HT-29 (cell line): Measurements from ENCODE around the gene FAM114A1. TPM values are rescaled to one million over a fixed set of nuclear protein-coding genes. Genes with fewer than 3 reads are reported as not detected.

Source experiments
- small RNA-seq: library from RNA; depleted of rRNA; stranded (forward); fragments of <200 nt; gene quantifications from one replicate; pipeline ENCODE3, GENCODE V24; 2014
- total RNA-seq: library from RNA; depleted of rRNA; stranded (reverse); fragments of >200 nt; shearing (Covaris generic); gene quantifications from 2 replicates; pipeline ENCODE4 v1.2.3, GENCODE V29; 2014; rRNA removed

FAM114A1 gene
- total RNA-seq, 1 experiment from 2014 or later: 6.2 TPM

Small RNA genes within 50 kb of the gene (small RNA-seq; reads per million reads assigned to genes)
- gene MIR574: not detected

Other genes with a start within 250 kb of the FAM114A1 start
- gene KLF3, start 203.6 kb upstream of the FAM114A1 start, total RNA-seq: 74.3 and 76.6 TPM in 2 replicates
- gene TLR10, start 84.8 kb upstream of the FAM114A1 start, total RNA-seq: not detected in 2 replicates
- not detected in 2 replicates for gene TLR1, start 63.0 kb upstream of the FAM114A1 start, total RNA-seq
- gene TLR6, start 11.0 kb upstream of the FAM114A1 start, total RNA-seq: 0.15 and 0.34 TPM in 2 replicates
- not detected in 2 replicates for gene TMEM156, start 164.6 kb downstream of the FAM114A1 start, total RNA-seq
- 0.73 and 0.97 TPM in 2 replicates for gene KLHL5, start 194.4 kb downstream of the FAM114A1 start, total RNA-seq